Uterus (tissue), 4 donors: ENCODE data around the gene SHH. TPM values are rescaled to one million over a fixed set of nuclear protein-coding genes. Genes with fewer than 3 reads are reported as not detected.

ENCODE experiments used
- DNase-seq, 2 donors: peaks; one replicate each; pipeline ENCODE4 v3.0.0-alpha.2; 2019 to 2020
- H3K27ac ChIP-seq, 2 donors: fragments of 200-600 bp; sonication (generic); 1 replicate in 1 of 2; 2 replicates in 1 of 2; pipeline ENCODE4 v1.5.1; 2016 to 2018
- H3K27me3 ChIP-seq, 2 donors: fragments of 200-600 bp; sonication (generic); one replicate each; pipeline ENCODE4 v1.5.1; 2018 to 2019; ENCODE audit warnings: control low read depth in 1 of 2
- H3K36me3 ChIP-seq, 2 donors: fragments of 200-600 bp; sonication (generic); one replicate each; pipeline ENCODE4 v1.5.1; 2019; ENCODE audit warnings: control low read depth in 1 of 2
- H3K4me1 ChIP-seq, 2 donors: fragments of 200-600 bp; sonication (generic); one replicate each; pipeline ENCODE4 v1.5.1; 2018 to 2019; ENCODE audit warnings: control low read depth in 1 of 2
- H3K4me3 ChIP-seq, 2 donors: fragments of 200-600 bp; sonication (generic); 1 replicate in 1 of 2; 2 replicates in 1 of 2; pipeline ENCODE4 v1.5.1; 2018 to 2019; ENCODE audit warnings: mild to moderate bottlenecking in 1 of 2
- H3K9me3 ChIP-seq, 2 donors: fragments of 200-600 bp; sonication (generic); one replicate each; pipeline ENCODE4 v1.5.1; 2019; ENCODE audit warnings: control low read depth in 1 of 2
- POLR2A ChIP-seq, 2 donors: fragments of 450-650 bp; IDR thresholded peaks; one replicate each; pipeline ENCODE4 v1.6.1; 2016; ENCODE audit warnings: antibody characterized with exemption in 2 of 2, mild to moderate bottlenecking in 1 of 2, moderate library complexity in 1 of 2
- intact Hi-C: fragments of 100-400 bp; cut with DNase I; formaldehyde crosslinking; loops from one replicate; pipeline ENCODE4 v1.15.1; 2023; ENCODE audit warnings: low total_unique reads
- total RNA-seq, 4 donors: library from RNA; depleted of rRNA in 3 of 4; stranded (reverse); fragments of >200 nt in 3 of 4; gene quantifications; one replicate each; pipeline versions ENCODE4 v1.1.0 to v1.2.4, GENCODE V29; 2014 to 2023
- TF ChIP-seq, protein P1 (sequence below), 4 experiments: fragments of 200-600 bp in 2 of 4; fragments of 450-650 bp in 2 of 4; sonication (generic) in 2 of 4; IDR thresholded peaks; one replicate each; pipeline ENCODE4 v1.5.1; 2016 to 2019; ENCODE audit warnings: antibody characterized with exemption in 4 of 4, mild to moderate bottlenecking in 2 of 4, moderate library complexity in 1 of 4
- donor health status: DM: yes; HTN: yes; CAD: no.

The SHH gene
- total RNA-seq, 4 donors from 2014 or later = 0.62 TPM; not detected in 3

DNA sequence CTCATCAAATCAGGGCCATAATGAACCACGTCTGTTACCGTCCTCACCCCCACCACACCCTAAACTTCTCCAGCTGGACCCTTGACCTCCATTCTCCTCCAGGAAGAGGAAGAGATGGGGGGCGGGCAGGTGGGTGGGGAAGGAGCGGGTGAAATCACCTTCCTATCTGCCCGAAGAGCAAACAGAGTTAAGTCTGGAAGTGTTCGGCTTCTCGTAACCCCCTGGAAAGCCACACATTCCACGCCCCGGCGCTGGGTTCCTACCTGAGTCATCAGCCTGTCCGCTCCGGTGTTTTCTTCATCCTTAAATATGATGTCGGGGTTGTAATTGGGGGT, 736 bp downstream of the SHH start:
- intact Hi-C loops = no loop called here
- Histone ChIP-seq H3K9me3 (no peaks in the 10 kb centered on the region), H3K4me3 (no peak overlapping the region), H3K27ac (no peak overlapping the region), H3K36me3 (no peaks in the 10 kb centered on the region), H3K4me1 (peaks cover 0 to 26% of the 10 kb centered on the region in 2 donors), H3K27me3 (peaks cover 6 to 44% of the 10 kb centered on the region in 2 donors)
- no peak for DNase-seq
- TF ChIP-seq, protein P1, sequence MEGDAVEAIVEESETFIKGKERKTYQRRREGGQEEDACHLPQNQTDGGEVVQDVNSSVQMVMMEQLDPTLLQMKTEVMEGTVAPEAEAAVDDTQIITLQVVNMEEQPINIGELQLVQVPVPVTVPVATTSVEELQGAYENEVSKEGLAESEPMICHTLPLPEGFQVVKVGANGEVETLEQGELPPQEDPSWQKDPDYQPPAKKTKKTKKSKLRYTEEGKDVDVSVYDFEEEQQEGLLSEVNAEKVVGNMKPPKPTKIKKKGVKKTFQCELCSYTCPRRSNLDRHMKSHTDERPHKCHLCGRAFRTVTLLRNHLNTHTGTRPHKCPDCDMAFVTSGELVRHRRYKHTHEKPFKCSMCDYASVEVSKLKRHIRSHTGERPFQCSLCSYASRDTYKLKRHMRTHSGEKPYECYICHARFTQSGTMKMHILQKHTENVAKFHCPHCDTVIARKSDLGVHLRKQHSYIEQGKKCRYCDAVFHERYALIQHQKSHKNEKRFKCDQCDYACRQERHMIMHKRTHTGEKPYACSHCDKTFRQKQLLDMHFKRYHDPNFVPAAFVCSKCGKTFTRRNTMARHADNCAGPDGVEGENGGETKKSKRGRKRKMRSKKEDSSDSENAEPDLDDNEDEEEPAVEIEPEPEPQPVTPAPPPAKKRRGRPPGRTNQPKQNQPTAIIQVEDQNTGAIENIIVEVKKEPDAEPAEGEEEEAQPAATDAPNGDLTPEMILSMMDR (IDR thresholded peaks at IDR 0.05) = no peak
- no peak for TF ChIP-seq POLR2A (IDR thresholded peaks at IDR 0.05)

- intact Hi-C loops = no loop called here
- no peak for DNase-seq
- Histone ChIP-seq H3K4me3 (no peak overlapping the region), H3K27me3 (peaks cover 6 to 45% of the 10 kb centered on the region in 2 donors), H3K36me3 (no peaks in the 10 kb centered on the region), H3K4me1 (peaks cover 0 to 29% of the 10 kb centered on the region in 2 donors), H3K27ac (no peak overlapping the region), H3K9me3 (no peaks in the 10 kb centered on the region)
- TF ChIP-seq, protein P1 (IDR thresholded peaks at IDR 0.05) = no peak
- TF ChIP-seq POLR2A (IDR thresholded peaks at IDR 0.05) = no peak
Observed at GRCh38 chr7:155810770-155811559, 1.3 kb downstream of the SHH start.

DNA sequence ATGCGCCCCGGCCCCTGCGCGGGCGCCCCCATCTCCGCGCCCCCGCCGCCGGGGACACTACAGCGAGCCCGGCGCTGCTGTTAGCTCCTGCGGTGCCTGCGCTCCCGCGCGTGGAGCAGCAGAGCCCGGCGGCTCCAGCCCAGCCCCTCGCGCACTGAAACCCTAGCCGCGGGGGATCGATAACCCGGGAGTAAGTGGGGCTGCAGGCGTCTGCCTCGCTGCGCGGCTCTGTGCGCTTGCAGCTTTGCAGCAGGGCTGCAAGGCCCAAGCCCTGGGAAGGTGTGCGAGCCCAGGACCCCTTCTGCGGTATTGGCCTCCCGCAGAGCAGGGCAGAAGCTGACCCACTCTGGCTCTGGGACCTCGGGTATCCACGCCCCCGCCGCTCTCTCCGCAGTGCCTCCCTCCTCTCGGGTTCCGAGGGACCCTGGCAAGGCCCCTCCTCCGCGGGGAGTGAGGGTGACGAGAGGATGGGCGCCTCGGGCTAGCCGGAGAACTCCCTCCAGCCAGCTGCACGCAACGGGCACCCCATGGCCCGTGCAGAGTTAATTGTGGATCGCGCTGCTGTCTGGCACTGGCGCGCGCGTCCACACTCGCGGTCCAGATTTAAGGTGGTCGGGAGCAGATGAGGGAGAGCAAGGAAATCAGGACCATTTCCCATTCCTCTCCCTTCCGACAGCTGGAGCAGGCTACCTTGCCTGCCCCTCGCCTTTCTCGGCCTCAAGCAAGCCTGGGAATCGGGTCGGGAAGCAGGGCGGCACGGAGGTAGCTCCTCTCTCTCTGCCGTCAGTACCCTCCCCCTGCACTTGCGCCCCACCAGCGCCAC, 2.1 kb downstream of the SHH start:
- Histone ChIP-seq H3K4me3 (no peak overlapping the region), H3K27me3 (peaks cover 6 to 52% of the 10 kb centered on the region in 2 donors), H3K27ac (no peak overlapping the region), H3K9me3 (no peaks in the 10 kb centered on the region), H3K4me1 (peaks cover 0 to 38% of the 10 kb centered on the region in 2 donors), H3K36me3 (no peaks in the 10 kb centered on the region)
- intact Hi-C loops = no loop called here
- TF ChIP-seq, protein P1 (IDR thresholded peaks at IDR 0.05) = no peak
- no peak for TF ChIP-seq POLR2A (IDR thresholded peaks at IDR 0.05)
- no peak for DNase-seq

DNA sequence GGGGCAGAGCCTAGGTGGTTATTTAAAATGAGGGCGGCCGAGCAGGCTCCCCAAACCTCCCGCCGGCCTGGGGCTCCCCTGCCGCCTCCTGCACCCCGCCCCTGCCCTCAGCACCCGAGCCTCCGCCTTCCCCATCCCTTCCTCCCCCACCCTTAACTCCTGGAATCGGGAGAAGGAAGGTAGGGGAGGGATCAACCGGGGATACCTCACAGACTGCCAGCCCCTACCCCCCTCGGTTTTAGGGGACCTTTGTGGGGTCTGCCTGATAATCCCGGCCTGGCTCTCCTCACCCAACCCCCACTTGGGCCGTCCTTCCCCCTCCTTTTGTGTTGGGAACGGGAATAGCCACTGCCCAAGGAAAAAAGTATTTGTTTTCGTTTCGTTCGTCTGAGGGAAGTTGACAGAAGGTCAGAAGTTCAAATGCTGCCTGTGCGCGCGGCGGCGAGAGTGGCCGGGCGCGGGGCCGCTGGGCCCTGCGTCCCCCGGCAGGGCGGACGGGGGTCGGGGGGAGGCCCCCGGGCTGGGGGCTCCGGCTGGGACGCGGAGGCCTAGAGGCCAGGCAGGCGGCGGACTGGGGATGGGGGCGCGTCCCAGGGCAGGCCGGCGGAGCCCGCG, 2.8 kb downstream of the SHH start:
- H3K9me3 ChIP-seq = no peaks in the 10 kb centered on the region
- peaks cover 0 to 42% of the 10 kb centered on the region in 2 donors for H3K4me1 ChIP-seq
- TF ChIP-seq POLR2A (IDR thresholded peaks at IDR 0.05) = no peak
- TF ChIP-seq, protein P1 (IDR thresholded peaks at IDR 0.05) = no peak
- H3K4me3 ChIP-seq = no peak overlapping the region
- peaks cover 6 to 48% of the 10 kb centered on the region in 2 donors for H3K27me3 ChIP-seq
- intact Hi-C loops = no loop called here
- no peak for DNase-seq
- H3K27ac ChIP-seq = no peak overlapping the region
- no peaks in the 10 kb centered on the region for H3K36me3 ChIP-seq
